Fibroblast of peridontal ligament (primary cell): ENCODE data around the gene CLIC1.

Experiments used
- DNase-seq: peaks from one replicate; pipeline ENCODE4 v3.0.0-alpha.2; 2010; ENCODE audit errors: extremely low read depth

Gene CLIC1

GRCh38 chr6:31701666-31702404, 34.5 kb downstream of the CLIC1 start:
- DNase-seq: peak; percentile 65

GRCh38 chr6:31700740-31701401, 35.5 kb downstream of the CLIC1 start:
- no peak for DNase-seq

- no peak for DNase-seq
Observed at GRCh38 chr6:31697555-31697954, 38.8 kb downstream of the CLIC1 start.

GRCh38 chr6:31693535-31693934, 42.8 kb downstream of the CLIC1 start:
- DNase-seq: no peak

- DNase-seq: no peak
Observed at GRCh38 chr6:31692886-31693285, 43.4 kb downstream of the CLIC1 start.

GRCh38 chr6:31692353-31692752, 44.0 kb downstream of the CLIC1 start:
- DNase-seq: no peak

GRCh38 chr6:31691564-31692108, 44.7 kb downstream of the CLIC1 start:
- DNase-seq: no peak

GRCh38 chr6:31691078-31691463, 45.3 kb downstream of the CLIC1 start:
- DNase-seq: no peak

GRCh38 chr6:31690231-31691077, 45.9 kb downstream of the CLIC1 start:
- DNase-seq: no peak

- no peak for DNase-seq
Observed at GRCh38 chr6:31689249-31690110, 46.9 kb downstream of the CLIC1 start.

- DNase-seq: no peak
Observed at GRCh38 chr6:31687860-31688693, 48.3 kb downstream of the CLIC1 start.

- DNase-seq: no peak
Observed at GRCh38 chr6:31687321-31687720, 49.0 kb downstream of the CLIC1 start.

- DNase-seq: no peak
Observed at GRCh38 chr6:31686483-31686882, 49.8 kb downstream of the CLIC1 start.

- no peak for DNase-seq
Observed at GRCh38 chr6:31683591-31683990, 52.7 kb downstream of the CLIC1 start.

- no peak for DNase-seq
Observed at GRCh38 chr6:31681135-31681671, 55.1 kb downstream of the CLIC1 start.
